ENCODE results near the gene ABCC11.

- TF ChIP-seq CTCF (IDR thresholded peaks at IDR 0.05 in 8 of 11, conservative IDR thresholded peaks at IDR 0.05 in 3 of 11) = no peak
- no peak for TF ChIP-seq POLR2A (IDR thresholded peaks at IDR 0.05)
Observed at GRCh38 chr16:48172682-48173081, 74.7 kb downstream of the ABCC11 start.

Measured in spleen (tissue), 7 donors.